SK-N-SH (cell line): ENCODE results near the gene SNPH. TPM values are rescaled to one million over a fixed set of nuclear protein-coding genes. Genes with fewer than 3 reads are reported as not detected.
A peak's percentile ranks its signal among the peaks of the same experiment; 100 is the strongest.

ENCODE experiments used
- CTCF ChIA-PET: fragments of 300-600, 350-600 bp; formaldehyde crosslinking; extraction: SDS; loops from one replicate; lab custom pipeline; 2021; lab: Yijun Ruan, JAX
- POLR2A ChIA-PET: fragments of 350-600 bp; sonication (Branson Sonifier 250); formaldehyde crosslinking; extraction: SDS; loops from one replicate; lab custom pipeline; 2020; ENCODE audit warnings: antibody characterized with exemption, inconsistent platforms; lab: Yijun Ruan, JAX
- DNase-seq: peaks from one replicate; pipeline ENCODE4 v3.0.0; 2012
- H2AFZ ChIP-seq: fragments of 200-600 bp; sonication (generic); 2 replicates; pipeline ENCODE4 v1.8.1; 2016; ENCODE audit warnings: antibody characterized with exemption, mild to moderate bottlenecking, low read depth
- H3F3A ChIP-seq: fragments of 200-600 bp; sonication (generic); replicated peaks from 2 replicates; pipeline ENCODE3; 2016; ENCODE audit warnings: antibody characterized with exemption, mild to moderate bottlenecking; ENCODE audit not compliant: insufficient read depth
- H3K27ac ChIP-seq, 2 experiments: fragments of 200-500 bp in 1 of 2; fragments of 200-600 bp in 1 of 2; sonication (Bioruptor generic) in 1 of 2; sonication (generic), shearing (Covaris generic) in 1 of 2; 2 replicates each; pipeline versions ENCODE4 v1.5.1 to v1.6.1; 2014 to 2016; ENCODE audit warnings: low read depth in 2 of 2, inconsistent platforms in 1 of 2, low read length in 1 of 2, mild to moderate bottlenecking in 1 of 2, mixed read lengths in 1 of 2
- H3K27me3 ChIP-seq: fragments of 200-600 bp; sonication (generic), shearing (Covaris generic); 2 replicates; pipeline ENCODE4 v1.6.1; 2016; ENCODE audit warnings: mixed run types; ENCODE audit not compliant: insufficient read depth
- H3K36me3 ChIP-seq, 2 experiments: fragments of 200-500 bp in 1 of 2; fragments of 200-600 bp in 1 of 2; sonication (Bioruptor generic) in 1 of 2; sonication (generic) in 1 of 2; replicated peaks in 1 of 2; 2 replicates each; pipeline versions ENCODE3 to v1.5.1; 2014 to 2016; ENCODE audit warnings: low read length in 1 of 2, mild to moderate bottlenecking in 1 of 2; ENCODE audit not compliant: insufficient read depth in 2 of 2, control insufficient read depth in 1 of 2
- H3K4me1 ChIP-seq, 2 experiments: fragments of 200-500 bp in 1 of 2; fragments of 200-600 bp in 1 of 2; sonication (Bioruptor generic) in 1 of 2; sonication (generic), shearing (Covaris generic) in 1 of 2; 2 replicates each; pipeline versions ENCODE4 v1.5.1 to v1.6.1; 2014 to 2016; ENCODE audit warnings: low read depth in 1 of 2, low read length in 1 of 2, mixed run types in 1 of 2; ENCODE audit not compliant: insufficient read depth in 2 of 2, control insufficient read depth in 1 of 2
- H3K4me2 ChIP-seq: fragments of 200-600 bp; sonication (generic), shearing (Covaris generic); 2 replicates; pipeline ENCODE4 v1.6.1; 2017; ENCODE audit warnings: mixed run types
- H3K4me3 ChIP-seq, 2 experiments: fragments of 200-500 bp in 1 of 2; fragments of 200-600 bp in 1 of 2; sonication (Bioruptor generic) in 1 of 2; sonication (generic), shearing (Covaris generic) in 1 of 2; 2 replicates each; pipeline versions ENCODE4 v1.5.1 to v1.8.1; 2014 to 2016; ENCODE audit warnings: low read depth in 2 of 2, inconsistent platforms in 1 of 2, low read length in 1 of 2, mild to moderate bottlenecking in 1 of 2, mixed read lengths in 1 of 2, moderate library complexity in 1 of 2
- H3K79me2 ChIP-seq: fragments of 200-600 bp; sonication (generic); 2 replicates; pipeline ENCODE4 v1.8.1; 2017; ENCODE audit warnings: mild to moderate bottlenecking; ENCODE audit not compliant: insufficient read depth
- H3K9ac ChIP-seq: fragments of 200-600 bp; sonication (generic); 2 replicates; pipeline ENCODE4 v1.6.1; 2017; ENCODE audit warnings: mixed run types
- H3K9me2 ChIP-seq: fragments of 200-600 bp; sonication (generic); 2 replicates; pipeline ENCODE4 v1.6.1; 2017; ENCODE audit warnings: mixed run types
- H3K9me3 ChIP-seq: fragments of 200-600 bp; sonication (generic); 2 replicates; pipeline ENCODE4 v1.6.1; 2017; ENCODE audit warnings: mixed run types, mild to moderate bottlenecking, moderate library complexity
- H4K20me1 ChIP-seq: fragments of 200-600 bp; sonication (generic); 2 replicates; pipeline ENCODE4 v1.6.1; 2017; ENCODE audit warnings: mild to moderate bottlenecking, mixed run types; ENCODE audit not compliant: insufficient read depth
- CTCF ChIP-seq: fragments of 200-600 bp; sonication (generic); IDR thresholded peaks from 2 replicates; pipeline ENCODE4 v1.6.1; 2017; ENCODE audit warnings: antibody characterized with exemption, mild to moderate bottlenecking, moderate library complexity
- NRF1 ChIP-seq: IDR thresholded peaks from 2 replicates; pipeline ENCODE4 v1.6.1; 2012; ENCODE audit warnings: low read depth, mild to moderate bottlenecking, low read length
- PBX3 ChIP-seq: IDR thresholded peaks from 2 replicates; pipeline ENCODE4; 2012
- RAD21 ChIP-seq: IDR thresholded peaks from 2 replicates; pipeline ENCODE4 v1.6.1; 2012; ENCODE audit warnings: mild to moderate bottlenecking, low read length
- REST ChIP-seq: IDR thresholded peaks from 2 replicates; pipeline ENCODE4 v1.6.1; 2012; ENCODE audit warnings: mild to moderate bottlenecking, low read depth, low read length, moderate library complexity
- RFX5 ChIP-seq: IDR thresholded peaks from 2 replicates; pipeline ENCODE4 v1.6.1; 2012; ENCODE audit warnings: mild to moderate bottlenecking, improper control_type of control experiment, low read length
- WGBS: methylation state at CpG from one replicate; pipeline ENCODE4 v1.1.6; 2017; ENCODE audit warnings: low lambda C conversion rate; 5-methylcytosine and 5-hydroxymethylcytosine counted together
- polyA plus RNA-seq, 3 experiments: library from polyadenylated mRNA; depleted of rRNA; stranded (reverse); fragments of >200 nt; gene quantifications; 2 replicates each; pipeline ENCODE4 v1.2.3, GENCODE V29; 2012

Gene SNPH
- polyA plus RNA-seq, 1 of the 3 experiments (the other 2 are of a cell fraction), result 2.5 TPM

GRCh38 chr20:1298888-1299511, 32.9 kb downstream of the SNPH start:
- no peaks in the 10 kb centered on the region for H3K27me3 ChIP-seq
- no peak overlapping the region for H3K9ac ChIP-seq
- CTCF ChIA-PET, result interaction anchor here (0.9 to 2.9 kb wide), 4 partner anchors 16 to 168 kb away, joined by 3 to 11 read pairs (median 4); partner anchors contain the start of gene NSFL1C
- no peak for TF ChIP-seq RAD21
- no peak for TF ChIP-seq REST
- TF ChIP-seq CTCF, result no peak
- no peak for TF ChIP-seq NRF1
- TF ChIP-seq RFX5, result no peak
- H3F3A ChIP-seq, result no peaks in the 10 kb centered on the region
- no peak overlapping the region for H3K4me2 ChIP-seq
- no peak overlapping the region for H2AFZ ChIP-seq
- no peak overlapping the region for H3K4me3 ChIP-seq
- no peaks in the 10 kb centered on the region for H3K79me2 ChIP-seq
- no peaks in the 10 kb centered on the region for H4K20me1 ChIP-seq
- no peak for DNase-seq
- no peaks in the 10 kb centered on the region for H3K9me2 ChIP-seq
- no peaks in the 10 kb centered on the region for H3K9me3 ChIP-seq
- H3K27ac ChIP-seq, result no peak overlapping the region
- POLR2A ChIA-PET, result interaction anchor here (0.6 kb wide), 1 partner anchor 9 kb away, joined by 3 read pairs; no protein-coding TSS in a partner anchor
- WGBS, result 87% methylated on average over 10 of the region's 10 CpGs
- peaks cover 0 to 7% of the 10 kb centered on the region in 2 experiments for H3K36me3 ChIP-seq
- peaks cover 0 to 4% of the 10 kb centered on the region in 2 experiments; a peak in 1 of 4 replicates for H3K4me1 ChIP-seq

GRCh38 chr20:1299522-1299921, 33.4 kb downstream of the SNPH start:
- Histone ChIP-seq H3K9ac (no peak overlapping the region), H3K4me3 (no peak overlapping the region), H3K27me3 (no peaks in the 10 kb centered on the region), H3K4me1 (peaks cover 0 to 4% of the 10 kb centered on the region in 2 experiments; a peak in 1 of 4 replicates), H3K9me2 (no peaks in the 10 kb centered on the region), H3F3A (no peaks in the 10 kb centered on the region), H2AFZ (no peak overlapping the region), H3K79me2 (no peaks in the 10 kb centered on the region), H3K4me2 (no peak overlapping the region), H3K27ac (no peak overlapping the region), H3K36me3 (peaks cover 0 to 7% of the 10 kb centered on the region in 2 experiments), H4K20me1 (no peaks in the 10 kb centered on the region), H3K9me3 (no peaks in the 10 kb centered on the region)
- ChIA-PET POLR2A (no interaction called here), CTCF (interaction anchor here (1.2 to 2.9 kb wide), 2 partner anchors 15 to 167 kb away, joined by 6 to 11 read pairs; partner anchors contain the start of gene NSFL1C)
- 98% methylated on average over 5 of the region's 9 CpGs for WGBS
- TF ChIP-seq CTCF (peak; percentile 25; the same call in 1 of the 2 replicates), PBX3 (no peak)
- DNase-seq, result peak; percentile 67
